GM19099 (cell line): ENCODE measurements around the gene KDM1A.

Experiments
- POLR2A ChIP-seq: IDR thresholded peaks from 3 replicates; pipeline ENCODE4 v1.6.1; 2011; ENCODE audit warnings: low read depth; ENCODE audit not compliant: insufficient read length; ENCODE audit errors: extremely low read depth

KDM1A gene

GRCh38 chr1:23116921-23117699, 97.8 kb downstream of the KDM1A start:
- no peak for TF ChIP-seq POLR2A

GRCh38 chr1:23118407-23118806, 99.1 kb downstream of the KDM1A start:
- TF ChIP-seq POLR2A, result no peak

- TF ChIP-seq POLR2A, result no peak
Measured at GRCh38 chr1:23118957-23119792, 99.9 kb downstream of the KDM1A start.

GRCh38 chr1:23120383-23120782, 101.1 kb downstream of the KDM1A start:
- no peak for TF ChIP-seq POLR2A

- no peak for TF ChIP-seq POLR2A
Measured at GRCh38 chr1:23122023-23122748, 102.9 kb downstream of the KDM1A start.

- TF ChIP-seq POLR2A, result no peak
Measured at GRCh38 chr1:23122796-23123195, 103.5 kb downstream of the KDM1A start.

GRCh38 chr1:23123528-23123927, 104.3 kb downstream of the KDM1A start:
- no peak for TF ChIP-seq POLR2A

GRCh38 chr1:23124259-23125026, 105.2 kb downstream of the KDM1A start:
- no peak for TF ChIP-seq POLR2A

- TF ChIP-seq POLR2A, result no peak
Measured at GRCh38 chr1:23125489-23125888, 106.2 kb downstream of the KDM1A start.

- no peak for TF ChIP-seq POLR2A
Measured at GRCh38 chr1:23126200-23126599, 106.9 kb downstream of the KDM1A start.

- no peak for TF ChIP-seq POLR2A
Measured at GRCh38 chr1:23126801-23127200, 107.5 kb downstream of the KDM1A start.

- no peak for TF ChIP-seq POLR2A
Measured at GRCh38 chr1:23129846-23130245, 110.6 kb downstream of the KDM1A start.

GRCh38 chr1:23132033-23132432, 112.8 kb downstream of the KDM1A start:
- TF ChIP-seq POLR2A, result no peak
